ENCODE results near the gene SLC4A9. TPM values are rescaled to one million over a fixed set of nuclear protein-coding genes. Genes with fewer than 3 reads are reported as not detected.

The SLC4A9 gene
- total RNA-seq, 2 experiments from 2014 or later, result not detected

DNA sequence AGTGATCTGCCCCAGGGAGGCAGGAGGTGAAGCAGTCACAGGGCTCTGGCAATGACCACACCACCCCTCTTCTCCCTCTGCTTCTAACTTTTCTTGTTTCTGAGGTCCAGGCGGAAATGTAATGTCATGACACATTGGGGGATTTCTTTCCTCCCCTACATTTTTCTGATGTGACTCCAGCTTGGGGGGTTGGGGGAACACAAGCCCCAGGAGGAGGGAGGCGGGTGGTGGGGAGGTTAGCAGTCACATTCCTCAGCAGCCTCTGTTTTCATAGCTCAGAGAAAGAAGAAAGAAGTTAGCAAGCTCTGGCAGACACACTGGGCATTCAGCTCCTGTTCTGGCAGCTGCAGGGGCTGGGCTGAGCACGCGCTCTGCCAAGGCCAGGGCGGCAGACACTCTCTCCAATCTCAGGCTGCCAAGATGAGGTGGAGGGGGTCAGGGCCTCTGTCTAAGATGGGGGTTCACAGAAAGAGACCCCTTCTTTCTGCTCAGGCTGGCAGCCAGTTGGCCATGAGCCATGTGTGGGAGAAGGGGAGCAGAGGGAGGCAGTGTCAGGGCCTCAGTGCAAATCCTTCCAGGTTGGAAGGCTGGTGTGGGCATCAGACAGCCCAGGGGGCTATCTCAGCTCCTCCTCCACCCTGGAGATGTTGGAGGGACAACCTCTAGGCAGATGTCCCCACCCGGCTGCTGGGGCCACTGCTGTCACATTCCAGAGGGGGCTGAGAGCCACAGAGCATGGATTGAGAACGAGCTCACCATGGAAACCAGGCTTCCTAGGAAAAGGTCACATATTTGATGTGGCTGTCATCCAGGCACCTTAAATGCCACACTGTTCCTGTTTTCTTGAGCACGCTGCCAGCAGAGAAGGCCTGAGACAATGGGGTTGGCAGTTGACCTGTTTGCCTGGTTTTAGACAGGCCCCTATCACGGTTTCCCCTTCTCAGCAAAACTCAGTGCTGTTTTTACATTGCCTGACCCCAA, 37.0 kb upstream of the SLC4A9 start:
- H3K4me3 Mint-ChIP-seq, result no peak overlapping the region
- Histone ChIP-seq H3K36me3 (ENCODE audit: insufficient read depth, low read length) (no peaks in the 10 kb centered on the region), H3K4me3 (ENCODE audit: low read length) (no peak overlapping the region), H3K27me3 (ENCODE audit: control insufficient read depth in 1 of 2, insufficient read depth in 2 of 2, low read length in 2 of 2) (no peaks in the 10 kb centered on the region), H3K9me3 (ENCODE audit: control insufficient read depth in 1 of 2, insufficient read depth in 1 of 2, low read length in 2 of 2) (no peaks in the 10 kb centered on the region), H3K27ac (ENCODE audit: low read depth in 1 of 2, low read length in 2 of 2) (no peak overlapping the region), H3K4me1 (ENCODE audit: insufficient read depth, low read length) (no peaks in the 10 kb centered on the region)
- CTCF ChIA-PET, result interaction anchor here (0.7 kb wide), 1 partner anchor 28 kb away, joined by 3 read pairs; no protein-coding TSS in a partner anchor
- POLR2A ChIA-PET, result no interaction called here
- intact Hi-C loops (cut with DNase I, micrococcal nuclease), result no loop called here
- no peaks in the 10 kb centered on the region for H3K9me3 Mint-ChIP-seq
- H3K4me1 Mint-ChIP-seq (ENCODE audit: low read depth), result no peaks in the 10 kb centered on the region
- H3K27me3 Mint-ChIP-seq, result no peaks in the 10 kb centered on the region
- TF ChIP-seq, protein P1, sequence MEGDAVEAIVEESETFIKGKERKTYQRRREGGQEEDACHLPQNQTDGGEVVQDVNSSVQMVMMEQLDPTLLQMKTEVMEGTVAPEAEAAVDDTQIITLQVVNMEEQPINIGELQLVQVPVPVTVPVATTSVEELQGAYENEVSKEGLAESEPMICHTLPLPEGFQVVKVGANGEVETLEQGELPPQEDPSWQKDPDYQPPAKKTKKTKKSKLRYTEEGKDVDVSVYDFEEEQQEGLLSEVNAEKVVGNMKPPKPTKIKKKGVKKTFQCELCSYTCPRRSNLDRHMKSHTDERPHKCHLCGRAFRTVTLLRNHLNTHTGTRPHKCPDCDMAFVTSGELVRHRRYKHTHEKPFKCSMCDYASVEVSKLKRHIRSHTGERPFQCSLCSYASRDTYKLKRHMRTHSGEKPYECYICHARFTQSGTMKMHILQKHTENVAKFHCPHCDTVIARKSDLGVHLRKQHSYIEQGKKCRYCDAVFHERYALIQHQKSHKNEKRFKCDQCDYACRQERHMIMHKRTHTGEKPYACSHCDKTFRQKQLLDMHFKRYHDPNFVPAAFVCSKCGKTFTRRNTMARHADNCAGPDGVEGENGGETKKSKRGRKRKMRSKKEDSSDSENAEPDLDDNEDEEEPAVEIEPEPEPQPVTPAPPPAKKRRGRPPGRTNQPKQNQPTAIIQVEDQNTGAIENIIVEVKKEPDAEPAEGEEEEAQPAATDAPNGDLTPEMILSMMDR (IDR thresholded peaks at IDR 0.05), result no peak
- no peaks in the 10 kb centered on the region for H3K36me3 Mint-ChIP-seq (ENCODE audit: low read depth)
- ATAC-seq (ENCODE audit: poor library complexity) (no peak), DNase-seq (no peak)
- H3K27ac Mint-ChIP-seq, result no peak overlapping the region

DNA sequence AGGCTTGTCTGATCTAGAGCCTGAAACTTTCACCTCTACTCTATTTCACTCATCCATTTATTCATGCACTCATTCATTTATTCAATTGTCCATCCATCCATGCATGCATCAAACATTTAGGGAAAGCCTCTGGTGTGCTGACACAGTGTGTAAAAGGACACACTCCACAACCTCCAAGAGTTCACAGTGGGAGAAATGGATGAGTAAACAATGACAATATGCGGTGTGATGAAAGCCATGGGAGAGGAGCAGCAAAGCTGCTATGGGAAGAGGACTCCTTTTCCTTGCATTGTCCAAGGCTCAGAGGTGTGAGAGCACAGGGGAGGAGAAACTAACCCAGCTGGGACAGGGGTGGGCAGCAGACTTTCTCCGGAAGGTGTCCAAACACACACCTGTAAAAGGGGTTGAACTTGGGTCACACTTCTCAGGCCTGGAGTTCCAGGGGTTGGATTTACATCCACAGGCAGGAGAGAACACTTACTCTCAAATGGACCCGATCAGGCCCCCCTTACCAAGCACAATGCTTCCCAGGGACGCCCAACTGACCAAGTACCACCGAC, 35.9 kb upstream of the SLC4A9 start:
- Histone ChIP-seq H3K36me3 (ENCODE audit: insufficient read depth, low read length) (no peaks in the 10 kb centered on the region), H3K27ac (ENCODE audit: low read depth in 1 of 2, low read length in 2 of 2) (no peak overlapping the region), H3K4me3 (ENCODE audit: low read length) (no peak overlapping the region), H3K4me1 (ENCODE audit: insufficient read depth, low read length) (no peaks in the 10 kb centered on the region), H3K9me3 (ENCODE audit: control insufficient read depth in 1 of 2, insufficient read depth in 1 of 2, low read length in 2 of 2) (no peaks in the 10 kb centered on the region), H3K27me3 (ENCODE audit: control insufficient read depth in 1 of 2, insufficient read depth in 2 of 2, low read length in 2 of 2) (no peaks in the 10 kb centered on the region)
- CTCF ChIA-PET, result interaction anchor here (1.5 kb wide), 1 partner anchor 84 kb away, joined by 3 read pairs; no protein-coding TSS in a partner anchor
- POLR2A ChIA-PET, result no interaction called here
- H3K36me3 Mint-ChIP-seq (ENCODE audit: low read depth), result no peaks in the 10 kb centered on the region
- no peak overlapping the region for H3K4me3 Mint-ChIP-seq
- ATAC-seq (ENCODE audit: poor library complexity) (no peak), DNase-seq (no peak)
- H3K9me3 Mint-ChIP-seq, result no peaks in the 10 kb centered on the region
- H3K27ac Mint-ChIP-seq, result no peak overlapping the region
- no peaks in the 10 kb centered on the region for H3K4me1 Mint-ChIP-seq (ENCODE audit: low read depth)
- H3K27me3 Mint-ChIP-seq, result no peaks in the 10 kb centered on the region
- TF ChIP-seq, protein P1 (IDR thresholded peaks at IDR 0.05), result no peak
- intact Hi-C loops (cut with DNase I, micrococcal nuclease), result no loop called here

DNA sequence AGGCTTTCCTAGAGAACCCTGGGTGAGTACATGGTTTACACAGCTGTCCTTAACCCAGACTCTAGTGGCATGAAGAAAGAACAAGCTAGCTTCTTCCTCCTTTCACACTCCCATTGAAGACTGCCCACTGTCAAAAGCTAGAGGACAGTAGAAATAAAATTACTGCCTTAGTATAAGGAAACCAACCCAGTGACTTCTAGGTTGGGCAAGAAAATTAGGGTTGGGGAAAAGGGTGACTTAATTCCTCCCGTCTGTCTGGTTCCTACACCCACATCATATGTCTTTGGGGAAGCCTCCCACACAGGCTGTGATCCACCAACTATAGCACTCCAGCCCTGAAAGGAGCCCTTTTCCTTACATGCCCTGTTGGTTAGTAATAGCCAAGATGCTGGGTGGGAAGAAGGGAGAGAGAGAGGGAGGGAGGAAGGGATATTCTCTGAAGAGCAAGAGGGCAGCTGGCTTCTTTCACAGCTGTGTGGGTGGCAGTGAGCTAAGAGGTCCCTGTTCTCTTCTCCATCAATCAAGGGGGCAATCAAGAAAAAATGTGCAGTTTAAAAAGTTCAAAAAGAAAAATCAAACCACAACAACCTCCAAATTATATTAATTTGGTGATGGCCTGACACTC, 35.3 kb upstream of the SLC4A9 start:
- H3K9me3 Mint-ChIP-seq, result no peaks in the 10 kb centered on the region
- no peaks in the 10 kb centered on the region for H3K4me1 Mint-ChIP-seq (ENCODE audit: low read depth)
- no peaks in the 10 kb centered on the region for H3K27me3 Mint-ChIP-seq

More for the DNA sequence above, 35.3 kb upstream of the SLC4A9 start:
- H3K4me3 Mint-ChIP-seq, result no peak overlapping the region
- ChIA-PET CTCF (interaction anchor here (1.5 kb wide), 1 partner anchor 85 kb away, joined by 3 read pairs; no protein-coding TSS in a partner anchor), POLR2A (no interaction called here)
- ATAC-seq (ENCODE audit: poor library complexity) (no peak), DNase-seq (no peak)
- no peaks in the 10 kb centered on the region for H3K36me3 Mint-ChIP-seq (ENCODE audit: low read depth)
- H3K9me3 ChIP-seq (ENCODE audit: control insufficient read depth in 1 of 2, insufficient read depth in 1 of 2, low read length in 2 of 2), result no peaks in the 10 kb centered on the region
- TF ChIP-seq, protein P1 (IDR thresholded peaks at IDR 0.05), result no peak
- no peak overlapping the region for H3K27ac ChIP-seq (ENCODE audit: low read depth in 1 of 2, low read length in 2 of 2)
- intact Hi-C loops (cut with DNase I, micrococcal nuclease), result no loop called here
- no peaks in the 10 kb centered on the region for H3K27me3 ChIP-seq (ENCODE audit: control insufficient read depth in 1 of 2, insufficient read depth in 2 of 2, low read length in 2 of 2)
- H3K4me3 ChIP-seq (ENCODE audit: low read length), result no peak overlapping the region
- H3K4me1 ChIP-seq (ENCODE audit: insufficient read depth, low read length), result no peaks in the 10 kb centered on the region
- H3K27ac Mint-ChIP-seq, result no peak overlapping the region
- H3K36me3 ChIP-seq (ENCODE audit: insufficient read depth, low read length), result no peaks in the 10 kb centered on the region

Measured in CD4-positive, alpha-beta T cell (primary cell).